Measurements from ENCODE around the gene STRA8. TPM values are rescaled to one million over a fixed set of nuclear protein-coding genes. Genes with fewer than 3 reads are reported as not detected.

The STRA8 gene
- total RNA-seq, 2 donors from 2014 or later: not detected

- H3K9me3 ChIP-seq: peaks cover 0 to 5% of the 10 kb centered on the region in 2 donors
- no peak overlapping the region for H3K27ac ChIP-seq
- H3K27me3 ChIP-seq: no peaks in the 10 kb centered on the region
- no peak overlapping the region for H3K4me3 ChIP-seq
- no peaks in the 10 kb centered on the region for H3K36me3 ChIP-seq
- no peak for DNase-seq (ENCODE audit: low spot score)
- H3K4me1 ChIP-seq: peaks cover 0 to 18% of the 10 kb centered on the region in 2 donors
- no peak for TF ChIP-seq CTCF (IDR thresholded peaks at IDR 0.05)
These were observed 26.8 kb downstream of the STRA8 start for GRCh38 chr7:135260470-135260869.

- TF ChIP-seq CTCF (IDR thresholded peaks at IDR 0.05): no peak
- H3K4me3 ChIP-seq: no peak overlapping the region
- H3K9me3 ChIP-seq: peaks cover 0 to 11% of the 10 kb centered on the region in 2 donors
- DNase-seq (ENCODE audit: low spot score): no peak
- H3K27me3 ChIP-seq: no peaks in the 10 kb centered on the region
- H3K36me3 ChIP-seq: no peaks in the 10 kb centered on the region
- H3K4me1 ChIP-seq: peaks cover 0 to 18% of the 10 kb centered on the region in 2 donors
- H3K27ac ChIP-seq: no peak overlapping the region
These were observed 27.5 kb downstream of the STRA8 start for GRCh38 chr7:135260930-135261721.

DNA sequence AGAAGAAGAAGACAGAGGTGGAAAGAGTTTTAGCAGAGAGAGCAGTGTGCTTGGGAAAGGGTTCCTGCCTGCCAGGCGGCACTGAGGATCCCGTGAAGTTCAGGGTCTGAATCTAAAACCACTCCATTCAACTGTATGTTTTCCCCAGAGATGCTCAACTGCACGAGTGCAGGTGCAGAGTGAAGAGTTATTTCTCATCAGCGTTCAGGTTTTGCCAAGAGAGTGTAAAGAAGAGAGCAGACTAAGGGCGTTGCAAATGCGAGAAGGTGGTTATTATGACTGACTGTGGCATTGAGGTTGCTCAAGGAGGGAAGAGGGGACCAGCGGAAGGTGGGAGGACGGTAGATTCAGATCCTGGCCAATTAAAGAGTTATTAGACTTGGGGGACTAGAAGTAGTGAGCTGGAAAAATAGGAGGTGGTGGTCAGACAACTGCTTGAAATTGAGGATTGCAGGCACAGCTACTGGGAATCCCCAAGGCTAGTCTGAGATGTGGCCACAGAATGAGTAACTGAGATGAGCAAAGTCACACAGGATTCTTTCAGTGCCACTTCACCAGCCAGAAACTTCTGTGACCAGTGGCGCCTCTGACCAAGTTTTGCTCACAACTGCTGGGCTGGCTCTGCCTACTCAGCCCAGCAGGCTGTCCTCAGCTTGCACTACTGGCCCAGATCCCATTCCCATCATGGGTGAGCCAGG, 29.1 kb downstream of the STRA8 start:
- no peak overlapping the region for H3K27ac ChIP-seq
- no peak overlapping the region for H3K4me3 ChIP-seq
- DNase-seq (ENCODE audit: low spot score): no peak
- peaks cover 0 to 18% of the 10 kb centered on the region in 2 donors for H3K4me1 ChIP-seq
- TF ChIP-seq CTCF (IDR thresholded peaks at IDR 0.05): no peak
- no peaks in the 10 kb centered on the region for H3K27me3 ChIP-seq
- no peaks in the 10 kb centered on the region for H3K36me3 ChIP-seq
- peaks cover 0 to 23% of the 10 kb centered on the region in 2 donors for H3K9me3 ChIP-seq

- Histone ChIP-seq H3K4me3 (no peak overlapping the region), H3K4me1 (peaks cover 0 to 18% of the 10 kb centered on the region in 2 donors), H3K9me3 (peaks cover 0 to 23% of the 10 kb centered on the region in 2 donors), H3K27me3 (no peaks in the 10 kb centered on the region), H3K27ac (no peak overlapping the region), H3K36me3 (no peaks in the 10 kb centered on the region)
- no peak for DNase-seq (ENCODE audit: low spot score)
- no peak for TF ChIP-seq CTCF (IDR thresholded peaks at IDR 0.05)
These were observed 29.8 kb downstream of the STRA8 start for GRCh38 chr7:135263321-135263970.

DNA sequence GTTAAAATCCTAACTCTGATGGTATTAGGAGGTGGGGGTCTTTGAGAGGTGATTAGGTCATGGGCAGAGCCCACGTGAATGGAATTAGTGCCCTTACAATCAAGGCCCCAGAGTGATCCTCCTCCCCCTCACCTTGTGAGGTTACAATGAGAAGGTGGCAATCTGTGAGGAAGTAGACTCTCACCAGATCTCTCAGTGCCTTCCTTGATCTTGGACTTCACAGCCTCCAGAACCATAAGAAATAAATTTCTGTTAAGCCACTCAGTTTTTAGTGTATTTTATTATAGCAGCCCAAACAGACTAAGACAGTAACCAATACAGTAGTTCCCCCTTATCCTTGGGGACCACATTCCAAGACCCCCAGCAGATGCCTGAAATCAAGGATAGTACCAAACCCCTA, 32.0 kb downstream of the STRA8 start:
- H3K36me3 ChIP-seq: no peaks in the 10 kb centered on the region
- H3K4me1 ChIP-seq: peaks cover 0 to 10% of the 10 kb centered on the region in 2 donors
- peaks cover 0 to 23% of the 10 kb centered on the region in 2 donors for H3K9me3 ChIP-seq
- H3K4me3 ChIP-seq: no peak overlapping the region
- DNase-seq (ENCODE audit: low spot score): no peak
- H3K27me3 ChIP-seq: no peaks in the 10 kb centered on the region
- H3K27ac ChIP-seq: no peak overlapping the region
- no peak for TF ChIP-seq CTCF (IDR thresholded peaks at IDR 0.05)
